Cerebellar cortex (tissue), 1 donor: ENCODE measurements around the gene SYNE1.
A peak's percentile ranks its signal among the peaks of the same experiment; 100 is the strongest.
"Not testable (repeated sequence)": the region's sequence is repeated elsewhere in the genome, so short reads cannot be mapped to it uniquely, and the experiment has no call there.

ENCODE experiments used
- DNase-seq: peaks from one replicate; pipeline ENCODE4 v3.0.0-alpha.2; 2015; ENCODE audit warnings: low spot score

The SYNE1 gene

DNA sequence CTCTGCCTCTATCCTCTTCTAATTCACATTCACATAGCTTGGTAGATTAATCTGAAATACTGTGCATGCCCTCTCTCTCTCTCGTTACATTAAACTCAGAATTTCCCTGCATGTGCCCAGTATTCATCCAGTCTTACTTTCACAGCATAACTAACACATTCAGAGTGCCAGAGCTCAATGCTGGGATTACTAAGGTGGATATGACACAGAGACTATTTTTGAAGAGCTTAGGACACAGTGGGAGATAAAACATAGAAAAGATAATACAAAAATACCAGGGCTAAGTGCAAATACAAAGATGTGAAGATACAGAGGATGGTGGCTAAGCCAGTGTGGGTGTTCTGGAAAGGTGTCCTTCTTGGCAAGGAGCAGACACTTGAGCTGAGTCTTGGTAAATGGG is 6.3 kb downstream of the SYNE1 start:
- peak; percentile 44 for DNase-seq

DNA sequence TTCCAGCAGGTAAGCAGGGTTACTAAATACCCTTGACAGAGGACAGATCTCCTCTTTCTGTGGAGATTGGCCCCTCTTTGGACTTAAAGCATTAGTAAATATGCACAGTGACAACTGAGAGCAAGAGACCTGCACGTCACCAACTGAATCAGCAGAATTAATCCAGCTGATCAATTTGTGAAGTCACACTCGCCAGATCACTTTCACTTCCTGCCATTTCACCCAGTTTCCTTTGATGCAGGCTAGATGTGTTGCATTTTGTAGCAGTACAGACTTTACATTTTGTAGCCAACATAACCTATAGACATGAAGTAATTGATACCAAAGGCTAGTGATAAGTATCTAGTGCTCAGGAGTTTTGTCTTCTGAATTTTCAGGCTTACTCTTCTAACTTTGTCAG is 11.9 kb downstream of the SYNE1 start:
- DNase-seq = no peak

DNA sequence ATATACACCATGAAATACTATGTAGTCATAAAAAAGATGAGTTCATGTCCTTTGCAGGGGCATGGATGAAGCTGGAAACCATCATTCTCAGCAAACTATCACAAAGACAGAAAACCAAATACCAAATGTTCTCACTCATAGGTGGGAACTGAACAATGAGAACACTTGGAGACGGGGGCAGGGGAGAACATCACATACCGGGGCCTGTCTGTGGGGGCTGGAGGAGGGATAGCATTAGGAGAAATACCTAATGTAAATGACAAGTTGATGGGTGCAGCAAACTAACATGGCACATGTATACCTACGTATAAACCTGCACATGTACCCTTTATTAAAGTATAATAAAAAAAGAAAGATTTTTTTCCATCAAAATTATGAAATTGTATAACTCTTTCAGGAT is 22.4 kb downstream of the SYNE1 start:
- not testable (repeated sequence) for DNase-seq

DNA sequence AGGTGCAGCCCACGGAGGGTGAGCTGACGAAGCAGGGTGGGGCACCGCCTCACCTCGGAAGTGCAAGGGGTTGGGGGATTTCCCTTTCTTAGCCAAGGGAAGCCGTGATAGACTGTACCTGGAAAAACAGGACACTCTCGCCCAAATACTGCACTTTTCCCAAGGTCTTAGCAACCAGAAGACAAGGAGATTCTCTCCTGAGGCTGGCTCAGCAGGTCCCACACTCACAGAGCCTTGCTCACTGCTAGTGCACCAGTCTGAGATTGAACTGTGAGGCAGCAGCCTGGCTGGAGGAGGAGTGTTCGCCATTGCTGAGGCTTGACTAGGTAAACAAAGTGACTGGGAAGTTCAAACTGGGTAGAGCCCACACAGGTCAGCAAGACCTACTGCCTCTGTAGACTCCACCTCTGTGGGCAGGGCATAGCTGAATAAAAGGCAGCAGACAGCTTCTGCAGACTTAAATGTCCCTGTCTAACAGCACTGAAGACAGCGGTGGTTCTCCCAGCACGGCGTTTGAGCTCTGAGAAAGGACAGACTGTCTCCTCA is 28.0 kb downstream of the SYNE1 start:
- no peak for DNase-seq

DNA sequence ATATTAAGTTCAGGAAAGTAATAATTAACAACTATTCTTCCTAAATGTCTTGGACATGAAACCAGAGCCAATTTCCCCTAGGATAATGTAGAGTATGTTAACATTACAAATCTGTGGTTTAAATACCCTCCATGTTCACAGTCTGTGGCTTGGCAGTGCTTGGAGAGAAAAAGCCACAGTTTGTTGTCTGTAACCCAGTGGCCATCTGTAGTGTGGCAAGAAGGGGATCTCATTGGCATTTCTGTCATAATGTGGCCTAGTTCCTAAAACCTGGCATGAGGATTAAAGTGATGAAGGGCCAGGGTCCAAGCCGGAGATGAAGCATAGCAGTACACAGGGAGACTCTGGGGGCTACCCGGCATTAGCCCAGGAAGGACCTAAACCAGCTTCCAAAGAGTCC is 31.2 kb downstream of the SYNE1 start:
- peak; percentile 74 for DNase-seq

DNA sequence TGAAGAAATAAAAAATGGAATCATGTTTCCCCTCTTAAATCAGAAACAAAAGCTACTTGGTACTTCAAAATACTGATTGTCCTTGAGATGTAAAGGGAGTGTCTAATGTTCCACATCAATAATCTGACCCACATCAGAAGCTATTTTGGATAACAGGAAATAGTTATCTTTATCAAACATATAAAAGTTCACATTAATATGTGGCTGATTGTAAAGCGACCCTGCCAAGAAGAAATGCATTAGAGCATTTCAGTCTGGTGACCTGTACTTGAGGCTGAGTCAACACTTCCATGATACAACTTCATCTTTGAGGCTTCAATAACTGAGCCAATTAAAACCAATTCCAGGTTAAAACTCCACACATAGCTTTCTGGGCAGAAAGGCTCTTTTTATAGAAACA is 31.8 kb downstream of the SYNE1 start:
- DNase-seq = no peak

DNA sequence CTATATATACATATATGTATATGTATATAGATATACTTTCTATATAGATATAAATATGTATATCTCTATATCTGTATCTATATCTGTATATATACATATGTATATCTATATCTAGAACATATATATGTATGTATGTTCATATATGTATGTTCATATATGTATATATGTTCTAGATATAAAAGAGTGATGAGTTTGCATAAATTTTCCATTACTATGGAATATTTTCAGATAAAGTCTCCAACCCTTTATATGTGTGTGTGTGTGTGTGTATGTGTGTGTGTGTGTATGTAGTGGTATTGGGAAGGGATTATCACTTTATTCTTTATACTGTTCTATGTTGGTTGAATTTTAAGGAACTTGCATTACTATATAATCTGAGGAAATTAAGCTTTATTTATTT is 33.3 kb downstream of the SYNE1 start:
- no peak for DNase-seq

DNA sequence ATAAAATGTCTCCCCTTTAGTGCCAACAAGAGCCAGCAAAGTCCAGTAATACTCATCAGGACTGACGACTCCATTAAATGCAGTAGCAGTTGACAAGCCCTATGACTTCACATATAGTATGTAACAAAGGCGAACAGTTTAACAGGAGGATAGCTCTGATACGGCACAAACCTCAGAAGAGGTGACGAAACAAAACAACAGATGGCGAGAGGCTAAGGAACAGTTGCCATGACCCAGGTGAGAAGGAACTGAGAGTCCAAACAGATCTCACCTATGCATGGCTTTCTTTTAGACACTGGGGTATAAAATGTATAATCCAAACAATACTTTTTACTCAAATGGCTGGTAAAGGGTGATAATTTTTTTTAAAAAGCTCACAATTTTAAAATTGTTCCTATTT is 37.1 kb downstream of the SYNE1 start:
- DNase-seq = peak; percentile 95

DNA sequence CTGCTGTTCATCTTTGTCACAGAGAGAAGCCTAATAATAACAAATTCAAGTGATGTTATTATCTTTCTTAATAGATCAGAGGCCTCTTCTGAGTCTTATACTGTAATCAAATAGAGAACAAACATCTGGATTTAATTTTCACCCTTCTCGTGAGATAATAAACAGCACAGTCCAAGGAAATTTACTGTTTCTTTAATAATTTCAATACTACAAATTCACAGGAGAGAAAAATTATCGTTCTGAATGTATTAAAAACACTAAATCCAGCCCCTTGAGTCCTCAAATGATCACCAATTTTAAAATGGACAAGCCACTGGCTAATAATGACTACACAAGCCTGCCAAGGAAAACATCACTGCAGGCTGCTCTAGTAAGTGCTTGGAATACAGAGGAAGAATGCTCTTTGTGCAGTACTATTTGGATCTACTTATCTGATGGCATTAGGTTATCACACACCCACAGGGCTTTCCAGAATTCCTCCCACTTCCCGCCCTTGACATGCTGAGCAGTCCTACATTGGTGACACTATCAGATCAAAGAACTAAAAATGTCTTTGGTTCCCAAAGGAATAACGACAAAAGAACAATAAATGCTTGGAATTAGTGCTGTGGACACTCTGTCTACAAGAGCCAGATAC is 38.1 kb downstream of the SYNE1 start:
- DNase-seq = peak; percentile 57

DNA sequence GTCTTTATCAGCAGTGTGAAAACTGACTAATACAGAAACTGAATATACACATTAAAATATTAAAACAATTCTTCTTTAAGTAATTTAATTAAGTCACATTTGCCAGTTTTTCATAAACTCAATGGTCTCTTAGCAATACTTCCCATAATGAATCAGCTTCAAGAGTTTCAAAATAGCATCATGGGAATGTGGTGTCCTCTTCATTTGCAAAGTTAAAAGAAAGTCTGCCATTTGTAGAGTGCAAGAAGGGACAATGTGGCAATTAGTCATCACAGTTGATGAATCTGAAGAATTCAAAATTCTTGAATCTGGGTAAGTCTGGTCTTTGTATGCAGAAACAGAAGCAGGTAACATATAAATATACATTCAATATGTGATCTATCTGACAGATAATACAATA is 38.7 kb downstream of the SYNE1 start:
- DNase-seq = no peak

DNA sequence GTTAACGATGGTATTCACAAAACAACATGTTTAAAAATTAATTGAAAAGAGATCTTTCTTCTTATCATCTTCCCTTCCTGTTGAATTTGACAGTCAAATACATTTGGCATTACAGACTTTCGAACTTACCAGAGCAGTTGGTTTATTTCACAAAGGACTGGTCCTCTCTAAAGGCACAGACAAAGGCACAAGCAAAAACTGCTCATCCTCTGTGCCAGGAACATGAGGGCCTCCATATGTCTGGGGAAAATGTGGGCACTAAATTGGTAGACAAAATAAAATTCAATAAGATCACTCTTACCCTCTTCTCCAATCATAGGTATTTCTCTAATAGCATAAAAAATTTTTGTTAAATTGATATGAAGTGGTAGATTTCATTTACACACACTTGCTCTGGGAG is 40.4 kb downstream of the SYNE1 start:
- peak; percentile 72 for DNase-seq

DNA sequence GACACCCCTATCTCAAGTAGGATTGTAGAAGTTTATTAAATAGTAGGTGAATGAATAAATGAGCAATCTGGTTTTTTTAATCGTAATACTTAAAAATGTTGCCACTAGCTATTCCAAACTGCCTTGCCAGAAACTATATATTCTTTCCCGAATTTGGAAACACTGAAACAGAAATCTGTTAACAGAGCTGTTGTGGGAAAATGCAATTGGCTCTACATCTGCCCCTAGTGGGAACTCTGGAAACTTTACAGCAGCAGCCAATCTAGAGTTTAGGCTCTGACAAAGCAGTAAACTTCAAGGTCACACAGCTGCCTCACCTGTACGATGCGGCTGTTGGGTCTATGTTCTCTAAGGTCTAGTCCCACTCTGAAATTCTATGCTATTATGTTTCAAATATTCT is 41.7 kb downstream of the SYNE1 start:
- DNase-seq = no peak

DNA sequence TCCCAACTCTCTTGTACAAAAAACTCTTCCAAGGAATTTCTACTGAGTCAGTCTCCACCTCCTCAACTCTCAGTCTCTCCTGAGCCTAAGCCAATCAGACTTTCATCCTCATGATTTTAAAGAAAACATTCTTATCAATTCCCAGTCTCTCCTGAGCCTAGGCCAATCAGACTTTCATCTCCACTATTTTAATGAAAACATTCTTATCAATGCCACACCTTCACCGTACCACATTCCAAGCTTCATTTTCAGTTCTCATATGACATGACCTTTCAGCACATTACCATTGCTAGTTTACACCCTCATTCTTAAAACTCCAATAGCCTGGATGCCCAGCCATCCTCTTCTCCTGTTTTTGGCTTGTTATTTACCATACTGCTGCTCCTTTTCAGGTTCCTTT is 42.5 kb downstream of the SYNE1 start:
- no peak for DNase-seq

DNA sequence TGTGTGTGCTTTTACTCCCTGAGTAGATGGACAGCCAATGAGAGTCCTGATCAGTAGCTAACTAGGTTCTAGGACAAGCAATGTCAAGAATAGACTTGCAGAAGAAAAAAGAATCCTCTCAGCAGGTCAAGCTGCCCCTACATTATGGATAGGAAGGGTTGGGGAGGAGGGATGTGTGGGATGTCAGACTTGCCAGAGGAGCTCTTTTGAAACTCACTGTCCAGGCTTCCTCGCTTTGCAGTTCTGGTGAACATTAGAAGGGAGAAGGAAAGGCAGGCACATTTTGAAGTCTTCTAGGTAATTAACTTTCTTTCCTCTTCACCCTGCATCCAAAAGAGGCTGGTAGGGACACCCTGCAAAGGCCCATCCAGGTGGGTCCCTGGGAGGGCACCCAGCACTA is 48.7 kb downstream of the SYNE1 start:
- DNase-seq = no peak

DNA sequence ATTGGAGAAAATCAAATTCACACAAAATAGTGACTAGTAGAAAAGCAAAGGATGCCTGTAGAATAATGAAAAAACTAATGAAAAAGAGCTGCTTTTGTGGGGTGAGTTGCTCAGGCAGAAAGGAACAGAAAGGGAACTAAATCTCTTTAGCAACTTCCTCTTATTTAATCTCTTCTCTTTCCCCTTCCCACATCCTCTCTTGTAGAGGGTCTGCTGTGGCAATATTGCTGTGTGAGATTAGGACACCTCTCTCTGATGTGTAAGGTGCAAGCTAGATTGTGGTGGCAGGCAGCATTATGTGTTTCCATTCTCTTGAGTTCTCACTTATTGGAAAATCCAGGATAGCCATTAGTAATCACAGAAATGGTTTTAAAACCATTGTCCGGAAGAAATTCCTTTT is 49.7 kb downstream of the SYNE1 start:
- no peak for DNase-seq

DNA sequence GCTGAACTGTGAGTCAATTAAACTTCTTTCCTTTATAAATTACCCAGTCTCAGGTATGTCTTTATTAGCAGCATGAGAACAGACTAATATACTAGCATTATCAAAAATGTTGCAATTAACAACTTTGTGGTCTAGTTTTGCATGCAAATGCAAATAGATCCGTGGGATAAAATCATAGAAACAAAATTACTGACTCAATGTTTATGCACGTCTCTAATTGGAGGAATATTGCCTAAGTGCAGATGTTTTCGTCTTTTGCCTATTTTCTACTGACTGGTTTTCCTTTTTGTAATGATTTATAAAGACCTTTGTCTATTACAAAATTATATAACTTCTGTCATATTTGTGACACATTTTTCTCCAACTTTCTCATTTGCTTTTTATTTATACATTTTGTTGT is 51.9 kb downstream of the SYNE1 start:
- no peak for DNase-seq

DNA sequence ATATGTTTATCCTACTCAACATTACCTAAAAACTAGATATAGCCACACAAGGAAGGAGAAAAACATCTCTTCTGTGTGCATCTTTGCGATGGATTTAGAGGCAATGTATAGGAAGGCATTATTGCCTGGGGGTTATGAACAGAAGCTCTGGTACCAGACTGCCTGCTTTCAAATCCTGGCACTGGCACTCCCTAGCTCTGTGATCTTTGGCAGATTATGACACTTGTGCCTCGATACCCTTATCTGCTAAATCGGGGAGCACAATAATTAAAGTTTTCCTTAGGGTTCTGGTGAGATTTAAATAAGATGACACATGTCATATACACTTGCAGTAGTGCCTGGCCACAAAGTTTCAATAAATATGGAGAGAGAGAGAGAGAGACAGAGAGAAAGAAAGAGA is 53.3 kb downstream of the SYNE1 start:
- DNase-seq = no peak

DNA sequence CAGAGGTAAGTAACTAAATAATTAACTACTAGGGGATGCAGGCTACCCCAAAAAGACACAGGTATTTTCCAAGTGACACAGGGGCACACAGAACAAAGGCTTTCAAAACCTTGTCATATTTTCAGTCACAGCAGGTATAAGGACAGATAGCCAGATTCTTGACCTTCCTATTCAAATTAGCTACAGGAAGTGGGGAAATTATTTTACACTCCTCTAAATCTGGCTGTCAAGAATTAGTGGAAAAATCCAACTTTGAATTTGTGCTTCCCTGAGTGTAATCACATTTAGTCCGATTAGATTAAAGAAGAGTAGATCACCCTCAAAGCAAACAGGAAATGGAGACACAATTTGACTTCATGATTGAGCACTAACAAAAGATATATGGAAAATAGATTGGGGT is 60.6 kb downstream of the SYNE1 start:
- DNase-seq = peak; percentile 90

DNA sequence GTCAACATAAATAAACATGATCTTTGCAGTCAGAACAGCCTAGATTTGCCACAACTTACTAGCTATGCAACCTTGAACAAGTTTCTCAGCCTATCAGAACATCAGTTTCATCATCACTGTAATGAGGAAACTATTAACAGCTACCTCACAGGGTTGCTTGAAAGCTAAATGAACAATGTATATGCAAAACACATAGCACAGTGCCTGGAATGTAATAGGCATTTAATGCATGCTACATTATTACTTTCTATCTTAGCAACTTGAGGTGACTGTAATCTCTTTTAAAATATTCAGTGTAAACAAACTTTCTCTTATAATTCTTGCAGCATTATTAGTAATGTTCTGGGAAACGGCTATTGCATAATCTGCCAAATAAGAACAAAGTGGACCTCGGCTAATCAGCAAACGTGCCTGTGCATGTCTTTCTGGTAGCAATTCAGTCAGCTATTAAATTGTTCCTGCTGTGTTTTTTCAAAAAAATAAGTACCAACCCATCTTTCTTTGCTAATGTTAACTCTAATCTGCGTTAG is 61.5 kb downstream of the SYNE1 start:
- DNase-seq = peak; percentile 70

DNA sequence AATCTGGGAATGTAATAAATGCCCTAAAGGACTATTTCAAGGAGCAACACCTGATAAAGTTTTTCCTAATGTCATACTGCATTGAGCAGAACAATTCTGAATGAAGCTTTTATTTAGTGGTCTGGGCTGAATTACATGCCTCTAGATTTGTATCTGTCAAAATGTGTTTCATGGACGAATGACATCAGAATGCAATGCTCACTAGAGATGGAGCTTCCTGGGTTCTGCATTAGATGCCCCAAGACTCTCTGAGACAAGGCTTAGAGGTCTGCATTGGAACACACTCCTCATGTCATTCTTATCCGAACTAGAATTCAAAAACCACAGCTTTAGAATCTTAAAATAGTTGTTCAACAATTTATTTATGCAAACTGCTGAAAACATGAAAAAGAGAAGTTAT is 62.0 kb downstream of the SYNE1 start:
- DNase-seq = peak; percentile 67

DNA sequence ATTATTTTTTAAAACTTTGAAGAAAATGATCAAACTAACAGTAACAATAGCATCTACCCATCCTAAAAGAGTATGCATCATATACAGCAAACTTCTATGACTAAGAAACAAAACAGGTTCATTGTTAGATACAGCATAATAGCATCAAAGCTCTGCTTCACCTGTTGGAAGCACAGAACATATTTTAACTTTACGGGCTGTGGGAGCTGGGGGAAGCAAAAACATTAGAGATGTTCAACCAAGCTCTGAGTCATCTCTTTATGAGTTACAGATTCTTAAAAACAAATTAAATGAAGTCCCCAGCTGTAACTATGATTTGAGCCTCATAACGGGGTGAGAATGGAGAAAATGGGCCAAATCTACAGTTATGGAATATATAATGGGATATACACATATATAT is 63.4 kb downstream of the SYNE1 start:
- no peak for DNase-seq

DNA sequence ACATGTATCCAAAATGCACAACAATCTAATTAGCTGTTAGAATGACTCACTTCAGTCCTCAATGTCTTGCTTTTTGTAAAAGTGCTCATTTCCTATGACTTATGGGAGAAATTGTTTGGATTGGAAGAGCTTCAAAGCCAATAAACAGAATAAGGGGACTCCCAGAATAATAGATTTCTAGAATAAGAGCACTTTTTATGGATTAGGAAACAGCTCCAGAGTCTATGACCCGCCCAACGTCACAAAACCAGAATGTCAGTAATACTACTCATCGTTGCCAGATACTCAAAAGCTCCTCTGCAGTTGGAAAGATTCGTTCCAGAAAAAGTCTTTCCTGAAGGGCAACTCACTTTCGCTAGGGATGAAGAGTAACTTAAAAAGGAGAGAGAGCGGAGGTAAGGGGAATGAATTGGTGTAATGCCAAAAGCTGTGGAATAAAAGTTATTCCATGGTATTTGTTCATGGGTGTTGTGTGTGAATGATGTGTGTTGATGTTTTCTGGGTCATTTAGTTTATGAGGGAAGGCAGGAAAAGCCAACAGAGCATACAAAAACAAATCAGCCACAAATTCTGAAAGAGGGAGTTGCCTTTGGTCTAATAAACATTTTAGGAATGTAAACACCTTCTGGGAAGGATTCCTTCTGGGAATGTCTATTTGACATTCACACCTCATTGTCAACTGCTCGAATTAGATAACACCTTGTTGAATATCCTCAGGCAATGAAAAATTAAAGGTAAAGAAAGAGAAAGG is 64.6 kb downstream of the SYNE1 start:
- DNase-seq = no peak

DNA sequence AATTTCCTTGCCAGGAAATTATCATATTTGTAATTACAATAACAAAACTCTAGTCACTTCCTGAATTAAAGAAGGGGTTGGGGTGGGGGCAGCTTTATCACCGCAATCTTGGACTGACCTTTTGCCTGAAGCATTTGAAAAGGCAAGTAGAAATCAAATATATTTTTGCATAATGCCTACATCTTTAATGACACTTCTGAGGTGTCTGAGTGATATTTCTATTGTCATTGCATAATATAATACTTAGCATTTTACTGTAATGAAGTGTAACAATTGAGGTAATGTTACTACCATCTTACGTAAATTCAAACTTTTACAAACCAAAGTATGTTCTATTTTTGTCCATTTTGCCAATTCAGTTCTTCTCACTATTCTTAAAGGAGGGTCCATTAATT is 65.2 kb downstream of the SYNE1 start:
- DNase-seq = no peak

DNA sequence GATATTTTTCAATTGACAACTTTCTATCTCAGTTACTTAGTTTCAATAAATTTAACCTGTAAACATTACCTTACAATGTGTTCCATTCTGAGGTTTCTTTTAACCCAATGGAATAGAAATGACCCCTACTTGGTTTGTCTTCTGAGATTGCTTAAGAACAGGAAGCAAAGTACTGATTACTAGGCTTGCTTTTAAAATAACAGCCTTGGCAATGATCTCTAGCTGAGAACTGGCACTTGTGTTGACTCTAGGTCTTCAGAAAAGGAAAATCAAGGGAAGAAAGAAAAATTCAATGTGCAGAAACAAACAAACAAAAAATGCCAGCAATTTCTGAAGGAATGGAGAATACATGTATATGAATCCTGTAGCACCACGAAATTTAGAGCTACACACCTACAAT is 66.1 kb downstream of the SYNE1 start:
- peak; percentile 51 for DNase-seq
